NOMO-1 treated with dmso at 0.1 percent for 144 hours (cell line): ENCODE results near the gene CARD19.
"Not testable (repeated sequence)": the region's sequence is repeated elsewhere in the genome, so short reads cannot be mapped to it uniquely, and the experiment has no call there.

Experiments
- DNase-seq: peaks from one replicate; lab custom pipeline; 2025; ENCODE audit not compliant: unreplicated experiment; lab: John Stamatoyannopoulos, UW

Gene CARD19

GRCh38 chr9:93129691-93130500, 33.9 kb downstream of the CARD19 start:
- no peak for DNase-seq

GRCh38 chr9:93130861-93131481, 35.0 kb downstream of the CARD19 start:
- DNase-seq = no peak

GRCh38 chr9:93131599-93132286, 35.7 kb downstream of the CARD19 start:
- no peak for DNase-seq

- DNase-seq = no peak
Measured at GRCh38 chr9:93132287-93132927, 36.4 kb downstream of the CARD19 start.

GRCh38 chr9:93132946-93133680, 37.1 kb downstream of the CARD19 start:
- DNase-seq = no peak

GRCh38 chr9:93133681-93134014, 37.6 kb downstream of the CARD19 start:
- peak; percentile 53 for DNase-seq

- DNase-seq = peak; percentile 31
Measured at GRCh38 chr9:93134015-93134739, 38.2 kb downstream of the CARD19 start, which contains the start of gene NINJ1. NINJ1 (minus strand) TSS chr9:93134251; CDS start chr9:93134217, 34 bp downstream.

GRCh38 chr9:93134740-93135444, 38.9 kb downstream of the CARD19 start:
- no peak for DNase-seq

- no peak for DNase-seq
Measured at GRCh38 chr9:93136011-93136440, 40.0 kb downstream of the CARD19 start.

- DNase-seq = no peak
Measured at GRCh38 chr9:93137362-93137761, 41.3 kb downstream of the CARD19 start.

- no peak for DNase-seq
Measured at GRCh38 chr9:93138171-93138764, 42.3 kb downstream of the CARD19 start.

GRCh38 chr9:93139365-93140182, 43.6 kb downstream of the CARD19 start:
- no peak for DNase-seq

- no peak for DNase-seq
Measured at GRCh38 chr9:93141771-93142483, 45.9 kb downstream of the CARD19 start.

- no peak for DNase-seq
Measured at GRCh38 chr9:93143830-93144530, 48.0 kb downstream of the CARD19 start.

- not testable (repeated sequence) for DNase-seq
Measured at GRCh38 chr9:93146696-93147095, 50.7 kb downstream of the CARD19 start.

- DNase-seq = no peak
Measured at GRCh38 chr9:93147632-93148031, 51.6 kb downstream of the CARD19 start.

- DNase-seq = no peak
Measured at GRCh38 chr9:93148721-93149120, 52.7 kb downstream of the CARD19 start.
